GM04503 (cell line): ENCODE measurements around the gene TARBP1.

Experiments
- DNase-seq: peaks from one replicate; pipeline ENCODE4 v3.0.0-alpha.2; 2012; ENCODE audit warnings: low read depth

Gene TARBP1

GRCh38 chr1:234484218-234484617 lies 5.2 kb upstream of the TARBP1 start:
- DNase-seq: no peak

- DNase-seq: no peak
These were observed 2.8 kb upstream of the TARBP1 start for GRCh38 chr1:234481771-234482170.

- DNase-seq: no peak
These were observed 887 bp upstream of the TARBP1 start for GRCh38 chr1:234479866-234480265.

GRCh38 chr1:234479310-234479559 lies 256 bp upstream of the TARBP1 start:
- DNase-seq: no peak

GRCh38 chr1:234478152-234478480 lies 863 bp downstream of the TARBP1 start:
- DNase-seq: no peak

- DNase-seq: no peak
These were observed 1.4 kb downstream of the TARBP1 start for GRCh38 chr1:234477386-234478151.

GRCh38 chr1:234476172-234476571 lies 2.8 kb downstream of the TARBP1 start:
- no peak for DNase-seq

- DNase-seq: no peak
These were observed 3.7 kb downstream of the TARBP1 start for GRCh38 chr1:234475167-234475793.

- no peak for DNase-seq
These were observed 4.6 kb downstream of the TARBP1 start for GRCh38 chr1:234474375-234474774.

- DNase-seq: no peak
These were observed 5.9 kb downstream of the TARBP1 start for GRCh38 chr1:234473118-234473517.

GRCh38 chr1:234469376-234469775 lies 9.6 kb downstream of the TARBP1 start:
- DNase-seq: no peak

GRCh38 chr1:234468580-234468979 lies 10.4 kb downstream of the TARBP1 start:
- no peak for DNase-seq

- DNase-seq: no peak
These were observed 11.2 kb downstream of the TARBP1 start for GRCh38 chr1:234467821-234468220.

- no peak for DNase-seq
These were observed 12.0 kb downstream of the TARBP1 start for GRCh38 chr1:234466945-234467344.

- DNase-seq: no peak
These were observed 15.2 kb downstream of the TARBP1 start for GRCh38 chr1:234463749-234464148.

- no peak for DNase-seq
These were observed 18.3 kb downstream of the TARBP1 start for GRCh38 chr1:234460652-234461051.

- no peak for DNase-seq
These were observed 20.5 kb downstream of the TARBP1 start for GRCh38 chr1:234458352-234459017.

- no peak for DNase-seq
These were observed 24.1 kb downstream of the TARBP1 start for GRCh38 chr1:234454926-234455325.

GRCh38 chr1:234452406-234452965 lies 26.5 kb downstream of the TARBP1 start:
- DNase-seq: no peak

- DNase-seq: no peak
These were observed 38.6 kb downstream of the TARBP1 start for GRCh38 chr1:234440348-234440747.

GRCh38 chr1:234438579-234438978 lies 40.4 kb downstream of the TARBP1 start:
- no peak for DNase-seq

GRCh38 chr1:234437423-234438171 lies 41.4 kb downstream of the TARBP1 start:
- no peak for DNase-seq

GRCh38 chr1:234435620-234436019 lies 43.4 kb downstream of the TARBP1 start:
- DNase-seq: no peak
